PC-9 (cell line): Measurements from ENCODE around the gene AP3B1. TPM values are rescaled to one million over a fixed set of nuclear protein-coding genes. Genes with fewer than 3 reads are reported as not detected.

Experiments used
- BruUV-seq: library from RNA; stranded (reverse); fragments of 400-500 nt; replicated peaks from 2 replicates; lab custom pipeline; 2021; lab: Mats Ljungman, UMichigan
- CTCF ChIA-PET: fragments of 300-600 bp; sonication (Branson Sonifier 250); formaldehyde crosslinking; loops from one replicate; lab custom pipeline; 2022; ENCODE audit warnings: antibody characterized with exemption; lab: Charles Lee
- POLR2A ChIA-PET: fragments of 300-600 bp; sonication (Branson Sonifier 250); formaldehyde crosslinking; loops from one replicate; lab custom pipeline; 2022; ENCODE audit warnings: antibody characterized with exemption; ENCODE audit not compliant: unreplicated experiment; lab: Charles Lee
- DNase-seq, 2 experiments: peaks; one replicate each; pipeline versions ENCODE4 v3.0.0 to v3.0.0-alpha.2; 2015 to 2022; ENCODE audit warnings: mixed read lengths in 1 of 2
- H2AFZ ChIP-seq: fragments of 200-600 bp; sonication (generic); 2 replicates; pipeline ENCODE4 v1.8.1; 2017; ENCODE audit warnings: antibody characterized with exemption
- H3F3A ChIP-seq: fragments of 200-600 bp; sonication (generic); 2 replicates; pipeline ENCODE4 v1.8.1; 2017; ENCODE audit warnings: antibody characterized with exemption, mild to moderate bottlenecking, low read depth; ENCODE audit not compliant: insufficient read depth
- H3K27ac ChIP-seq: fragments of 200-600 bp; sonication (generic); 2 replicates; pipeline ENCODE4 v1.6.1; 2016; ENCODE audit warnings: mixed run types
- H3K27me3 ChIP-seq: fragments of 200-600 bp; sonication (generic); 2 replicates; pipeline ENCODE4 v1.6.1; 2016; ENCODE audit warnings: low read depth, mixed run types; ENCODE audit not compliant: insufficient read depth
- H3K36me3 ChIP-seq: fragments of 200-600 bp; sonication (generic); 2 replicates; pipeline ENCODE4 v1.6.1; 2016; ENCODE audit warnings: low read depth, mixed run types
- H3K4me1 ChIP-seq: fragments of 200-600 bp; sonication (generic); replicated peaks from 2 replicates; pipeline ENCODE4 v1.6.1; 2016; ENCODE audit warnings: mixed run types; ENCODE audit not compliant: insufficient read depth
- H3K4me2 ChIP-seq: fragments of 200-600 bp; sonication (generic); 2 replicates; pipeline ENCODE4 v1.6.1; 2017; ENCODE audit warnings: mixed run types
- H3K4me3 ChIP-seq: fragments of 200-600 bp; sonication (generic); 2 replicates; pipeline ENCODE4 v1.6.1; 2016; ENCODE audit warnings: mixed run types
- H3K79me2 ChIP-seq: fragments of 200-600 bp; sonication (generic); 2 replicates; pipeline ENCODE4 v1.6.1; 2017; ENCODE audit warnings: low read depth, mixed run types
- H3K9me2 ChIP-seq: fragments of 200-600 bp; sonication (generic); 2 replicates; pipeline ENCODE4 v1.8.1; 2017; ENCODE audit warnings: mild to moderate bottlenecking; ENCODE audit not compliant: insufficient read depth
- H3K9me3 ChIP-seq: fragments of 200-600 bp; sonication (generic); 2 replicates; pipeline ENCODE4 v1.8.1; 2016; ENCODE audit warnings: low read depth; ENCODE audit not compliant: insufficient read depth
- H4K20me1 ChIP-seq: fragments of 200-600 bp; sonication (generic); 2 replicates; pipeline ENCODE4 v1.8.1; 2017; ENCODE audit not compliant: insufficient read depth
- CTCF ChIP-seq: fragments of 200-600 bp; sonication (generic); conservative IDR thresholded peaks from 2 replicates; pipeline ENCODE4 v1.6.1; 2017; ENCODE audit warnings: mixed run types, antibody characterized with exemption, mild to moderate bottlenecking, moderate library complexity
- EZH2 ChIP-seq: fragments of 200-600 bp; sonication (generic); IDR thresholded peaks from 2 replicates; pipeline ENCODE4 v1.8.0; 2017; ENCODE audit warnings: antibody characterized with exemption, low read depth
- intact Hi-C: fragments of 100-400 bp; cut with micrococcal nuclease; formaldehyde crosslinking; loops from one replicate; pipeline ENCODE4 v1.10.0; 2022; ENCODE audit not compliant: unreplicated experiment
- total RNA-seq: library from RNA; stranded (reverse); gene quantifications from 2 replicates; pipeline ENCODE4 v1.2.3, GENCODE V29; 2021

AP3B1 gene
- total RNA-seq, 1 experiment from 2014 or later = 44.0 TPM

- no peaks in the 10 kb centered on the region for H3K79me2 ChIP-seq
- no peak for TF ChIP-seq EZH2
- TF ChIP-seq CTCF = no peak
- H3K9me3 ChIP-seq = no peaks in the 10 kb centered on the region
- H2AFZ ChIP-seq = no peak overlapping the region
- ChIA-PET CTCF (no interaction called here), POLR2A (no interaction called here)
- no peak overlapping the region for H3K27ac ChIP-seq
- intact Hi-C loops = no loop called here
- no peaks in the 10 kb centered on the region for H3K4me1 ChIP-seq
- no peak for DNase-seq
- no peaks in the 10 kb centered on the region; the same call in 1 of the 2 replicates for H3K36me3 ChIP-seq
- 0 out of 2 replicates have a peak, but pooled peaks cover 3% of the 10 kb centered on the region for H4K20me1 ChIP-seq
- no TSS peak for BruUV-seq
- no peak overlapping the region for H3K4me3 ChIP-seq
- no peaks in the 10 kb centered on the region for H3K9me2 ChIP-seq
- no peak overlapping the region for H3K4me2 ChIP-seq
- no peaks in the 10 kb centered on the region for H3K27me3 ChIP-seq
- no peaks in the 10 kb centered on the region for H3F3A ChIP-seq
Measured at GRCh38 chr5:78129597-78129996, 164.9 kb downstream of the AP3B1 start.

DNA sequence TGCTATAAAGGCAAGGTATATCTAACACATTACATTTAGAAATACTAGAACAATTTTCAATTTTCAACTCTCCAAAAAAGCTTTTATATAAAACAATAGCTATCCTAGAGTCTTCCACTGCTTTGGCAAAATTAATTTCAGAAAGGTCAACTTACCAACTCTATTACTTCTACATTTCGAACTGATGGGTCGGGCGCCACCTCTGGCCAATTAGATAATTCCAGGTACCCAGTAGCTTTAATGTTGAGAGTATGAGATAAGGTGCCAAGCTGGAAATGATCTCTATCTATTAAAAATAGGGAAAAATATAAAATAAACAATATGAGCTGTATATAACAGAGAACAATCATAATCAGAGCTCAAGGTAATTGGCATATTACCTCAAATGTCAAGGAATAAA is 166.6 kb downstream of the AP3B1 start:
- Histone ChIP-seq H3K27ac (no peak overlapping the region), H3F3A (no peaks in the 10 kb centered on the region), H2AFZ (no peak overlapping the region), H3K9me2 (no peaks in the 10 kb centered on the region), H3K4me2 (no peak overlapping the region), H4K20me1 (0 out of 2 replicates have a peak, but pooled peaks cover 3% of the 10 kb centered on the region), H3K4me3 (no peak overlapping the region), H3K27me3 (no peaks in the 10 kb centered on the region), H3K9me3 (no peaks in the 10 kb centered on the region), H3K36me3 (no peaks in the 10 kb centered on the region; the same call in 1 of the 2 replicates), H3K4me1 (no peaks in the 10 kb centered on the region), H3K79me2 (no peaks in the 10 kb centered on the region)
- intact Hi-C loops = no loop called here
- DNase-seq = no peak
- no peak for TF ChIP-seq EZH2
- TF ChIP-seq CTCF = peak; percentile 46; the same call in 1 of the 2 replicates
- ChIA-PET POLR2A (no interaction called here), CTCF (no interaction called here)
- BruUV-seq = no TSS peak

GRCh38 chr5:78126536-78126935 is 168.0 kb downstream of the AP3B1 start:
- no TSS peak for BruUV-seq
- POLR2A ChIA-PET = no interaction called here
- no peaks in the 10 kb centered on the region for H3K79me2 ChIP-seq
- no peaks in the 10 kb centered on the region for H3K9me3 ChIP-seq
- H3K9me2 ChIP-seq = no peaks in the 10 kb centered on the region
- H2AFZ ChIP-seq = no peak overlapping the region
- intact Hi-C loops = no loop called here
- no peak for TF ChIP-seq CTCF
- no peak for TF ChIP-seq EZH2
- no peak overlapping the region for H3K4me3 ChIP-seq
- H4K20me1 ChIP-seq = 0 out of 2 replicates have a peak, but pooled peaks cover 3% of the 10 kb centered on the region
- no peak for DNase-seq
- CTCF ChIA-PET = no interaction called here
- H3K27me3 ChIP-seq = no peaks in the 10 kb centered on the region
- no peaks in the 10 kb centered on the region for H3F3A ChIP-seq
- H3K4me2 ChIP-seq = no peak overlapping the region
- H3K27ac ChIP-seq = no peak overlapping the region
- no peaks in the 10 kb centered on the region; the same call in 1 of the 2 replicates for H3K36me3 ChIP-seq
- H3K4me1 ChIP-seq = no peaks in the 10 kb centered on the region
